ENCODE data around the gene TELO2.

TELO2 gene

DNA sequence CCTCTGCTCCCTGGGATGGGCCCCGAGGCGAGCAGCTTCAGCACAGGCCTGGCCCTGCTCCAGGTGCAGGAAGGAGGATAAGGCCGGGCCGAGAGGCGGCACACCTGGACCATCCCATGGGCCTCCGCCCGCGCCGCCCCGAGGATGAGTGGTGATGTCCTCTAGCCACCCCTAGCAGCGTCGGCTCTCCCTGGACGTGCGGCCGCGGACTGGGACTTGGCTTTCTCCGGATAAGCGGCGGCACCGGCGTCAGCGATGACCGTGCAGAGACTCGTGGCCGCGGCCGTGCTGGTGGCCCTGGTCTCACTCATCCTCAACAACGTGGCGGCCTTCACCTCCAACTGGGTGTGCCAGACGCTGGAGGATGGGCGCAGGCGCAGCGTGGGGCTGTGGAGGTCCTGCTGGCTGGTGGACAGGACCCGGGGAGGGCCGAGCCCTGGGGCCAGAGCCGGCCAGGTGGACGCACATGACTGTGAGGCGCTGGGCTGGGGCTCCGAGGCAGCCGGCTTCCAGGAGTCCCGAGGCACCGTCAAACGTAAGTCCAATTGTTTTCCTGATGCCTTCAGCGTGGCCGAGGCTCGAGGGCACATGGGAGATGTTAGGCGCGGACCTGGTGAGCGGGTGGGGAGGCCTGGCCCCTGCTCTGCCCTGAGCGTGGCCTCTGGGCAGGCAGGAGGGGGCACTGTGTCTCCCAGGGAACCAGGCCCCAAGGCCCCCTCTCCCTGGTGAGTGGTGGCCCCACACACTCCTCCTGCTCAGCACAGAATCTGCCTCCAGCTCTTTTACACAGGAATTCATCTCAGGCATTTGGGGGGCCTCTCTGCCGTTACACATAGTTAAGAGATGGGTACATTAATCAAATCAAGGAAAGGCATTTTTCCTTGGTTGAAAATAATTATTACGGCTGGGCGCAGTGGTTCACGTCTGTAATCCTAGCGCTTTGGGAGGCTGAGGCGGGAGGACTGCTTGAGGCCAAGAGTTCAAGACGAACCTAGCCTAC lies 41.2 kb downstream of the TELO2 start:
- TF ChIP-seq, protein P1, sequence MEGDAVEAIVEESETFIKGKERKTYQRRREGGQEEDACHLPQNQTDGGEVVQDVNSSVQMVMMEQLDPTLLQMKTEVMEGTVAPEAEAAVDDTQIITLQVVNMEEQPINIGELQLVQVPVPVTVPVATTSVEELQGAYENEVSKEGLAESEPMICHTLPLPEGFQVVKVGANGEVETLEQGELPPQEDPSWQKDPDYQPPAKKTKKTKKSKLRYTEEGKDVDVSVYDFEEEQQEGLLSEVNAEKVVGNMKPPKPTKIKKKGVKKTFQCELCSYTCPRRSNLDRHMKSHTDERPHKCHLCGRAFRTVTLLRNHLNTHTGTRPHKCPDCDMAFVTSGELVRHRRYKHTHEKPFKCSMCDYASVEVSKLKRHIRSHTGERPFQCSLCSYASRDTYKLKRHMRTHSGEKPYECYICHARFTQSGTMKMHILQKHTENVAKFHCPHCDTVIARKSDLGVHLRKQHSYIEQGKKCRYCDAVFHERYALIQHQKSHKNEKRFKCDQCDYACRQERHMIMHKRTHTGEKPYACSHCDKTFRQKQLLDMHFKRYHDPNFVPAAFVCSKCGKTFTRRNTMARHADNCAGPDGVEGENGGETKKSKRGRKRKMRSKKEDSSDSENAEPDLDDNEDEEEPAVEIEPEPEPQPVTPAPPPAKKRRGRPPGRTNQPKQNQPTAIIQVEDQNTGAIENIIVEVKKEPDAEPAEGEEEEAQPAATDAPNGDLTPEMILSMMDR (conservative IDR thresholded peaks at IDR 0.05), result no peak
- peak overlapping the region; percentile 59; the same call in 1 of the 2 replicates for H3K27ac ChIP-seq

DNA sequence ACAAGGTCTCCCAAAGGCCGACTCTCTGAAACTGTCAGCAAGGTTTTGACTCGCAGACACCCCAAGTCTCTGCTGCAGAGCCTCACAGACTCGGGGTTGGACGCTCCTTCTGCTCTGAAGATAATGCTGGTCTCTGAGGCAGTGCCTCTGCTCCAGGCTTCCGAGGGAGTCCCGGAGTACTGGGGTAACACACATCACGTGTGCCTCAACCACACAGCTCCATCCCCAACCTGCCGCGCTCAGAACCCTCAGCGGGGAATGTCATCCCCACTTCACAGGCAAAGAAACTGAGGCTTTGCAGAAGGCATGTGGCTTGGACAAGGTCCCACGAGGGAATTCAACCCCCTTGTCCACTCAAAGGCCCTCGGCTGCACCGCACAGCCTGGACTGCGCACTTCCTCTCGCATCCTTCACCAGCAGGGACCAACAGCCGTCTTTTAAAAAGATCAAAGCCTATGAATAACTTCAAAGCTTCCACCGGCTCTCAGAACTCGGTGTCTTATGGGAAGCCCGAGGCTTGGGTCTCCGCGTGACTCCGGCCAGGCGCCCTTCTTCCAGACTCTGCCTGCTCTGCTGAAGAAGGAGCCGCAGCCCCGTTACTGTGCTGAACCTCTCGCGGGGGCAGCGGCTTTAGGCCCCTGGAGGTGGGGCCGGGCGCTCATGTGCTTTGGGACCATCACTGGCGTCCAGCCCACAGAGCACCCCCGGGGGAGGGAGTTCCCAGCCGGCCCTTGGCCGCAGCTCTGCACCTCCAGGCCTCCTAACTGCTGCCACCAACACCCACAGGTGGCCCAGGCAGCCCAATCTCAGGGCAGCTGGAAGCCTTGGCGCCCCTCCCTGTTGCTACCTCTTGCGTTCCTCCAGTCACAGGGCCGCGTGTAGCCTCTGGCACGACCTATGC lies 42.5 kb downstream of the TELO2 start:
- TF ChIP-seq, protein P1 (conservative IDR thresholded peaks at IDR 0.05), result no peak
- no peak overlapping the region for H3K27ac ChIP-seq

DNA sequence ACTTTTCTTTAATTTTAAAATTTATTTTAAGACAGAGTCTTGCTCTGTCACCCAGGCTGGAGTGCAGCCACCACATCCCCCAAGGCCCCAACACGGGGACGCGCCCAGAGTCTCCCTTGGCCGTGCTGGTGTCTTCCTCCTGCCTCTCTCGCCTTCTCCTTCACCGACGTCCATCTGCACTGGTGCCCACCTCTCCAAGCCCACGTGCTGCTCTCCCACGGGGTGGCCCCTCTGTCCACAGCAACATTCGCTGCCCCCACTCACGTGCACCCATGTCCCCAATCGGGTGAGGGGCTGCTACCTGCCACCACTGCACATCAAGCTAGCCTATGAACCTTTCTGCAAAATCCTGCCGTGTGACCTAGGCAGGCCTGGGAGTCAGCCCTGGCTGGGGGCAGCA lies 43.4 kb downstream of the TELO2 start:
- TF ChIP-seq, protein P1 (conservative IDR thresholded peaks at IDR 0.05), result no peak
- no peak overlapping the region for H3K27ac ChIP-seq

DNA sequence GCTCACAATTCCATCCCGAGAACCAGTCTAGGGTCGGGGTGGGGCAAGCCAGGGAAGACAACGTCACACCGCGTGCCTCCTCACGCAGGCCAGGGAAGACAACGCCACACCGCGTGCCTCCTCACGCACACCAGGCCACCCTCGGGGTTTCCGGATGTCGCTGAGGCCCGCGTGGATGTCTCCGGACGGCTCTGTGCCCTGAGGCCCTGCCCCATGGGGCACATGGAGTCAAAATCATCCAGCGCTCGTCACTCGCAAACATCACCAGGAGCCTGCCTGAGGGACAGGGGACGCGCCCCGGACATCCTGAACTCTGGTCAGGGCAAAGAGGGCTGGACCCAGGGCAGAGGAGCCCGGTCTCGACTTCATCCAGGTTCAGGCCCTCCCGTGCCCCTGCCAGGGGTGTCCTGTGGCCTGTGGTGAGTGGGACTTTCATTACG lies 44.0 kb downstream of the TELO2 start:
- H3K27ac ChIP-seq, result no peak overlapping the region
- TF ChIP-seq, protein P1 (conservative IDR thresholded peaks at IDR 0.05), result no peak

DNA sequence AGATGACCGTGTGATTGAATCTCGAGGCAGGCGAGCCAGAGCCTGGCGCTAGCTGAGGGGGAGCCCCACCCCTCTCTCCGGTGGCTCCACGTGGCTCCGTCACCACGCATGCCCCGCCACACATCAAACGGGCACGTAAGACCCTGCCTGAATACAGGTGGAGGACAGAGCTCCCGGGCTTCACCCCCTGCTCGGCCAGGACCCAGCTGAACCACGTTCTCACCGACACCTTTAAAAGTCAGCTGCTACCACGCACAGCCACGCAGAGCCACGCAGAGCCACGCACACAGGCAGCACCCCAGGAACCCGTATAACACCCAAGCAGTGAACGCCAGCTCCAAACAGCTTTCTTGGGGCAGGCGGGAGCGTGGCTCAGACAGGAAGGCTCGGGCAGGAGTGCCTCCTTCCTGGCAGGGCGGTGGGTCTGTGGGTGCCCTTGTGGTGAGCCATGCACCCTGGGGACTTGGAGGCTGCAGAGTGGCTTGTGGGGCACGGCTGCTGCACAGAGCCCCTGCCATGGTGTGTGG lies 44.7 kb downstream of the TELO2 start:
- TF ChIP-seq, protein P1 (conservative IDR thresholded peaks at IDR 0.05), result no peak
- H3K27ac ChIP-seq, result no peak overlapping the region

DNA sequence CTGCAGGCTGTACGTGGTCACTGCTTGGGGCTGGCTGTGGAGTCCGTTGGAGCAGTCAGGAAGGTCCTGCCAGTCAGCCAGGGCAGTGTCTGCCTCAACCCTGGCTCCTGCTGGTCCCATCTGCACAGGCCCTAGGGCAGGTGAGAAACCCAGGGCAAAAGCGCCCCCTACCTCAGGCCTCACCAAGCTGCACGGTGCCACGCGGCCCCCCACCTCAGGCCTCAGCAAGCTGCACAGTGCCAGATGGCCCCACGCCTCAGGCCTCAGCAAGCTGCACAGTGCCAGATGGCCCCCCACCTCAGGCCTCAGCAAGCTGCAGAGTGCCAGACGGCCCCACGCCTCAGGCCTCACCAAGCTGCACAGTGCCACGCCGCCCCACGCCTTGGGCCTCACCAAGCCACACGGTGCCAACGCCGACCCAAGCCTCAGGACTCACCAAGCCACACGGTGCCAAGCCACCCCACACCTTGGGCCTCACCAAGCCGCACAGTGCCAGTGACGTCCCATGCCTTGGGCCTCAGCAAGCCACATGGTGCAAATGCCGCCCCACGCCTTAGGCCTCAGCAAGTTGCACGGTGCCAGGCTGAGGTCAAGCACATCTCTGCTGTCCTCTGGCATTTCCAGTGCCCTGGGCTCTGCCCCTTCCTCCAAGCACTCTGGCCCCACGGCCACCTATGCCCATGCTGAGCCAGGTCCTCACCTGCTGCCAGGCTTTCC lies 45.8 kb downstream of the TELO2 start:
- no peak overlapping the region for H3K27ac ChIP-seq
- TF ChIP-seq, protein P1 (conservative IDR thresholded peaks at IDR 0.05), result no peak
